ENCODE data around the gene TMEM106A. TPM values are rescaled to one million over a fixed set of nuclear protein-coding genes. Genes with fewer than 3 reads are reported as not detected.
A peak's percentile ranks its signal among the peaks of the same experiment; 100 is the strongest.
"Not testable (repeated sequence)": the region's sequence is repeated elsewhere in the genome, so short reads cannot be mapped to it uniquely, and the experiment has no call there.

The TMEM106A gene, protein sequence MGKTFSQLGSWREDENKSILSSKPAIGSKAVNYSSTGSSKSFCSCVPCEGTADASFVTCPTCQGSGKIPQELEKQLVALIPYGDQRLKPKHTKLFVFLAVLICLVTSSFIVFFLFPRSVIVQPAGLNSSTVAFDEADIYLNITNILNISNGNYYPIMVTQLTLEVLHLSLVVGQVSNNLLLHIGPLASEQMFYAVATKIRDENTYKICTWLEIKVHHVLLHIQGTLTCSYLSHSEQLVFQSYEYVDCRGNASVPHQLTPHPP
- total RNA-seq (2014; rRNA removed; shearing (Covaris generic); ENCODE audit: low replicate concordance): 9.0 and 14.5 TPM in 2 replicates

DNA sequence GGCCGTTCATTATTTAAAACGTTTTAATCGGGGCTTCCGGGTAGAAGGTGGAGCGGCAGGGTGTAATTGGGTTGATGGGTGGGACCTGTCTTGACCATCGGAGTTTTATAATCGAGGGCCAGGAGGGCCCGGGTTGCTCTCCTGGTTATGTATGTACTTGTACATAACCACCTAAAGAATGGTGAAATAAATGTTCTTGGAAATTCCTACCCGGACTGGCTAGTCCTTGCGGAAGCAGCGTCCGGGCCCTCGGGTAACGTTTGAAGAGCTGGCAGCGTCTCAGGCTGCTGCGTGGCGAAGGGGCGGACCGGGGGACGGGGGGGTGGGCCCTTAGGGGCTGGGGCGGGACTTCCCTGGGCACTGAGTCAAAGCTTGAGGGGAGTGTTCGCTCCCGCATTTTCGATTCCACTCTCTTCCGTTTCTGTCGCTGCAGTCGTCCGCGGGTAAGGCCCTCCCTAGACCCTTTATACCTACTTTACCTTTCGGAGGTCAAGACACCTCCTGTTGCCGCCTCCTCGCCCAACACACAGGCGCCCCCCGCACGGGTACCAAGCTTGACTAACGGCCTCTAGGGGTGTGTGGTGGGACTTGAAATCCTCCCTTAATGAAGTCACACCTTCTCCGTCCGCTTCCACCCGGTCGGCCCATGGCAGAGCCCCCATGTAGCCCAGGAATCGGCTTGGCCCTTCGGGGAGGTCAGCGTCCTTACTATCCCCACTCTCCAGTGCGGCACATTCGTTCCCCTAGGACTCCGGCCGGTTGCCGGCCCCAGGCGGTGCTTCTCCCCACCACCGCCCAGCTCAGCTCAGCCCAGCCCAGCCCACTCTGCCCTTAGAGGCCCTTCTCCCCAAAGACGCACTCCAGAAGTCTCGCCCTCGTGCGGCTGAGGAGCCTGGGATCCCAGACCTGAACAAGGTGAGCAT lies at the start of gene TMEM106A:
TMEM106A (plus strand) TSS at position 396 of the 923 bp plus-strand sequence. CDS start 1,167 bp downstream, outside the sequence.
- Histone ChIP-seq H3K4me3 (ENCODE audit: low read length) (peak within 1 kb of the TSS; percentile 81), H3K27ac (ENCODE audit: low read length) (peak within 1 kb of the TSS; percentile 70), H2AFZ (ENCODE audit: low read length) (peak within 1 kb of the TSS; percentile 80), H4K20me1 (ENCODE audit: insufficient read depth, low read depth, low read length) (no peaks in the 10 kb centered on the region), H3K4me2 (ENCODE audit: low read depth, low read length, poor library complexity, severe bottlenecking) (peak within 1 kb of the TSS; percentile 96), H3K4me1 (ENCODE audit: low read length) (peaks cover 28% of the 10 kb centered on the region), H3K9ac (ENCODE audit: low read length) (peak within 1 kb of the TSS; percentile 83), H3K27me3 (ENCODE audit: low read length) (no peaks in the 10 kb centered on the region), H3K9me2 (replicated peaks; ENCODE audit: insufficient read depth, low read length) (no peaks in the 10 kb centered on the region), H3K79me2 (ENCODE audit: low read length) (peaks cover 8% of the 10 kb centered on the region), H3K36me3 (ENCODE audit: insufficient read depth, low read length) (0 out of 2 replicates have a peak, but pooled peaks cover 4% of the 10 kb centered on the region), H3K9me3 (ENCODE audit: low read length) (no peaks in the 10 kb centered on the region)
- peak; percentile 91 for DNase-seq

DNA sequence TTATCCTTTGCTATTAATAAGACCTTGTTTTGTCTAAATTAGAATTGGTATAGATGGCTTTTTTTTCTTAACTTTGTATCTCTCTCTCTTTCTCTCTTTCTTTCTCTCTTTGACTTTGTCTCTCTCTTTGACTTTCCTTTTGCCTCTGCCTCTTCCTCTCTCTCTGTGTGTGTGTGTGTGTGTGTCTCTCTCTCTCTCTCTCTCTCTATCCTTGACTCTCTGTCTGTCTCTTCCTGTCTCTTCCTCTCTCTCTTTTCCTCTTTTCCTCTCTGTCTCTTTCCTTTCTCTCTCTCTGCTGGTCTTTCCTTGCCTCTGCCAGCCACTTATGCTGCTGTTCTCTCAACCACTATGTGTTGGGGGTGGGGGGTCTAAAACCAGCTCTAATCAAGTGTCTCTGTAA lies 45.7 kb upstream of the TMEM106A start:
- H3K4me2 ChIP-seq (ENCODE audit: low read depth, low read length, poor library complexity, severe bottlenecking); H3K27ac ChIP-seq (ENCODE audit: low read length); H3K9me2 ChIP-seq (replicated peaks; ENCODE audit: insufficient read depth, low read length); H4K20me1 ChIP-seq (ENCODE audit: insufficient read depth, low read depth, low read length); H3K4me3 ChIP-seq (ENCODE audit: low read length); DNase-seq; H3K9me3 ChIP-seq (ENCODE audit: low read length); H3K36me3 ChIP-seq (ENCODE audit: insufficient read depth, low read length); H3K27me3 ChIP-seq (ENCODE audit: low read length); H3K9ac ChIP-seq (ENCODE audit: low read length); H2AFZ ChIP-seq (ENCODE audit: low read length): not testable (repeated sequence)
- peaks cover 11% of the 10 kb centered on the region for H3K4me1 ChIP-seq (ENCODE audit: low read length)
- H3K79me2 ChIP-seq (ENCODE audit: low read length): peaks cover 40% of the 10 kb centered on the region

DNA sequence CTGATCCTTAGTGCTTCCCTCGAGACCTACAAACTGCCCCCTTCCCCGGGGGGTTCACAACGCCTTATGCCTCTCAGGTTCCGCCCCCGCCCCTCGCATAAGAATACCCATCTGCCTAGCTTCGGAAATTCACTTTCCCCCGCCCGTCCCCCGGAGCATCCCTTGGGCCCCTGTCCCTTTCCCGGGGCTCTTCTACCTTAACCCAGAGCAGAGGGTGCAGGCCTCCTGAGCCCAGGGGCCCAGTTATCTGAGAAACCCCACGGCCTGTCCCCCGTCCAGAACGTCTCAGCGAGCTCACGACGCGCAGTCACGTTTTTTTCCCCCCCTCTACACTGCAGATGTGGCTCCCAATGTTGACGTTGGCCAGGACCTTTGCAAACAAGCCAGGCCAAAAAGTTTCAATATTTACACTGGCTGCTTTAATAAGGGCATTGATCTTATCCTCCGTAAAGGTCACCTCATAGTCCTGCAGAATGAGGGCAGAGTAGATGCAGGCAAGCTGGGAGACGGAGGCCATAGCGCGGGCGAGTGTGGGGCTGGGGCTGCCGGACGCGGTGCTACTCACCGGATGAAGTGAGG lies 42.0 kb upstream of the TMEM106A start:
- Histone ChIP-seq H3K27ac (ENCODE audit: low read length) (peak overlapping the region; percentile 68), H3K4me1 (ENCODE audit: low read length) (peaks cover 20% of the 10 kb centered on the region), H3K9ac (ENCODE audit: low read length) (peak overlapping the region; percentile 87), H3K36me3 (ENCODE audit: insufficient read depth, low read length) (no peaks in the 10 kb centered on the region), H4K20me1 (ENCODE audit: insufficient read depth, low read depth, low read length) (no peaks in the 10 kb centered on the region), H2AFZ (ENCODE audit: low read length) (peak overlapping the region; percentile 85), H3K4me2 (ENCODE audit: low read depth, low read length, poor library complexity, severe bottlenecking) (peak overlapping the region; percentile 99), H3K9me2 (replicated peaks; ENCODE audit: insufficient read depth, low read length) (no peaks in the 10 kb centered on the region), H3K9me3 (ENCODE audit: low read length) (no peaks in the 10 kb centered on the region), H3K27me3 (ENCODE audit: low read length) (no peaks in the 10 kb centered on the region), H3K4me3 (ENCODE audit: low read length) (peak overlapping the region; percentile 96), H3K79me2 (ENCODE audit: low read length) (peaks cover 69% of the 10 kb centered on the region)
- peak; percentile 84 for DNase-seq

DNA sequence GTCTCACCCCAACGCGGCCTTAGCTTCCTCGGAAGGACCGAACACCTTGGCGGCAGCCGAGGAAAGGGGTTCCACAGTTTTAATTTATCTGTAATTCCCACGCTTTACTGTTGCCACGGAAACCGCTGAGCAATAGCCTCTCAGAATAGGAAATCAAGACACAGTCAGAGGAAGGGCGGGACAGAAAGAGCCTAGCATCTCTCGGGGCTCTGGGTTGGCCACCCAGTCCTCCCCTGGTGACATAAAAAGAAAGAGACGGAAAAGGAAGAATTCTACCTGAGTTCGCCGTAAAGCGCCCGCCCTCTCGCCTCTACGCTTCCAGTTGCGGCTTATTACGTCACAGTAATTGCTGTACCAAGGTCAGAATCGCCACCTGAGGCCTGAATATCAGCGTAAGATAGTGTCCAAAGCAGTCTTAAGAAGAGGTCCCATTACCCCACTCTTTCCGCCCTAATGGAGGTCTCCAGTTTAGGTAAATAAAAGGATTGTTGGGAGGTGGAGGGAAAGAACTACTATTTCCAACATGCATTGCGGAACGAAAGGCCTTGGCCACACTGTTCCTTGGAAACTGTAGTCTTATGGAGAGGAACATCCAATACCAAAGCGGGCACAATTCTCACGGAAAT lies 41.4 kb upstream of the TMEM106A start:
- DNase-seq: peak; percentile 98
- Histone ChIP-seq H3K27me3 (ENCODE audit: low read length) (no peaks in the 10 kb centered on the region), H2AFZ (ENCODE audit: low read length) (peak overlapping the region; percentile 85), H4K20me1 (ENCODE audit: insufficient read depth, low read depth, low read length) (no peaks in the 10 kb centered on the region), H3K9ac (ENCODE audit: low read length) (peak overlapping the region; percentile 91), H3K9me3 (ENCODE audit: low read length) (no peaks in the 10 kb centered on the region), H3K4me2 (ENCODE audit: low read depth, low read length, poor library complexity, severe bottlenecking) (peak overlapping the region; percentile 99), H3K36me3 (ENCODE audit: insufficient read depth, low read length) (no peaks in the 10 kb centered on the region), H3K9me2 (replicated peaks; ENCODE audit: insufficient read depth, low read length) (no peaks in the 10 kb centered on the region), H3K4me3 (ENCODE audit: low read length) (peak overlapping the region; percentile 96), H3K4me1 (ENCODE audit: low read length) (peaks cover 20% of the 10 kb centered on the region), H3K79me2 (ENCODE audit: low read length) (peaks cover 69% of the 10 kb centered on the region), H3K27ac (ENCODE audit: low read length) (peak overlapping the region; percentile 93)

DNA sequence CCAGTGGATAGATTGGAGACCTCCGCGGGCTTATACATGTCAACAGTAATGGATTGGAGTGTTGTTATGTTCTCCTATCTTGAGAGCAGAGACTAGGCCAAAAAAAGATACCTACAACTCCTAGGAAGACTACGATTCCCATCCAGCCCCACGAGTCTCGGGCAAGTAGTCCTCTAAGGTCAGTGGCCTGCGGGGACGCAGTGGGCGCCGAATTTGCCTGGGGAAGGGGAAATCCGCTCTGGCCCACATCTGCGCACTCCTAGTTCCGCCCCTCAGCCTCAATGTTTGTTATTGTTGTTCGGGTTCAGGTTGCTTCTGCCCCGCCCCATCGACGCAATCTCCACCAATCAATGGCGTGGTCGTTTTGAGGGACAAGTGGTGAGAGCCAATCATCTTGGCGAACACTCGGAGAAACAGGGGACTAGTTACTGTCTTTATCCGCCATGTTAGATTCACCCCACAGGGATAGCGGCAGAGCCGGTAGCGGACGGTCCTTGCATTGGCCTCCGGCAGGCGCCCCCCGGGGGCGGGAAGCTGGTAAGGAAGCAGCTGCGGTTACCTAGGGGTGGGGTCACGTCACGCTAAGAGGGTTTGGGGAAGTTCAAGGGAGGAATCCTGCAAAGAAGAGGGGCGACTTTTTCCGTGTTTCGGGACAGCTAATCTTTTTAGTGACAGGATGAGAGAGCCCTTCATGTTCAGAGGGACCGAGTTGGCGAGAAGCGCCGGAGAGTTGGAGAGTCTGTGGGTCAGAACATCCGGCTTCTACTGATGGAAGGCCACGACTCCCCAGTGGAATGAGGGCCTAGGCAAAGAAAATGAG lies 40.7 kb upstream of the TMEM106A start, which contains the start of gene NBR1:
NBR1 (plus strand) TSS at position 449 of the 820 bp plus-strand sequence. CDS start 4,586 bp downstream, outside the sequence.
- H3K27me3 ChIP-seq (ENCODE audit: low read length): no peaks in the 10 kb centered on the region
- H3K36me3 ChIP-seq (ENCODE audit: insufficient read depth, low read length): peaks cover 5% of the 10 kb centered on the region; the same call in 1 of the 2 replicates
- DNase-seq: peak; percentile 99
- peak within 1 kb of the TSS; percentile 85; the same call in 1 of the 2 replicates for H2AFZ ChIP-seq (ENCODE audit: low read length)
- H3K9me3 ChIP-seq (ENCODE audit: low read length): no peaks in the 10 kb centered on the region
- H3K4me1 ChIP-seq (ENCODE audit: low read length): peaks cover 20% of the 10 kb centered on the region
- no peaks in the 10 kb centered on the region for H3K9me2 ChIP-seq (replicated peaks; ENCODE audit: insufficient read depth, low read length)
- H4K20me1 ChIP-seq (ENCODE audit: insufficient read depth, low read depth, low read length): no peaks in the 10 kb centered on the region
- peak within 1 kb of the TSS; percentile 99 for H3K4me2 ChIP-seq (ENCODE audit: low read depth, low read length, poor library complexity, severe bottlenecking)
- peak within 1 kb of the TSS; percentile 93 for H3K27ac ChIP-seq (ENCODE audit: low read length)
- peaks cover 72% of the 10 kb centered on the region for H3K79me2 ChIP-seq (ENCODE audit: low read length)
- H3K9ac ChIP-seq (ENCODE audit: low read length): peak within 1 kb of the TSS; percentile 91
- peak within 1 kb of the TSS; percentile 96 for H3K4me3 ChIP-seq (ENCODE audit: low read length)

DNA sequence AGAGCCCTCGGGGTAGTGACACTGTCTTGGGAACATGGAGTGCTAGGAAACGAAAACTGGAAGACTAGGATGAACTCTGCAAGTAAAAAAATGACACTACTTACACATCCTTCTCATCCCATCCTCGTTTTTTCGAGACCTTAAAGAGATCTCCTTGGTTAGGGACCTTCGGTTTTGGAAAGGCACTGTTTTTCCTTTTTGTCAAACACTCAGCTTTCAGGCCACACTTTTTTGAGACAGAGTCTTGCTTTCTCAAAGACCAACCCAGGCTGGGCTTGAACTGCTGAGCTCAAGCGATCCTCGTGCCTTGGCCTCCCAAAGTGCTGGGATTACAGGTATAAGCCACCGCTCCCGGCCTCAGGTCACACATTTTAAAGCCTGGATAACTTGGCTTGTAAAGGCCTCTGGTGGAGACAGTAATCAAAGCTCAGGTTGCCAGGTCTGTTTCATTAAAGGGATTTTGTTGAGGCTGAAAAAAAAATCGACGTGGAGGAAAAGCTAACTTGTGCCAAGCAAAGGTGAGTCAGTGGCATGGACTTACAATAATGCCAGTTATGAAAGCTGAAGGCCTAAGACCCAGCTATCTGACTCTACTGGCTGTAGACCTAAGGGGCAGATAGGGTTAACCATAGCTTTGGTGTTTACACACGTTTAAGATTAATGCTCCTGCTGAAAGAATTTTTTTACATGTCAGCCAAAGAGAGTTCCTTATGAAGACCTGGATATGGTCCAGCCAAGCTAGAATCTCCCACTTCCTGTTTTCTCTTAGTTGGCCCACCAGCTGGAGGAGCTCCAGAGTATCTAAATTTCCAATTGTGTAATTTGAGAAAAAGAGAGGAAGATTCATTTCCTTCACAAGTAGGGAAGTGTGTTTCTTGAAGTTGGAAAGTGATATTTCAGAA lies 39.8 kb upstream of the TMEM106A start:
- Histone ChIP-seq H3K79me2 (ENCODE audit: low read length) (peaks cover 63% of the 10 kb centered on the region), H3K36me3 (ENCODE audit: insufficient read depth, low read length) (peaks cover 13% of the 10 kb centered on the region; the same call in 1 of the 2 replicates), H3K4me2 (ENCODE audit: low read depth, low read length, poor library complexity, severe bottlenecking) (peak overlapping the region; percentile 99), H3K9ac (ENCODE audit: low read length) (peak overlapping the region; percentile 91), H4K20me1 (ENCODE audit: insufficient read depth, low read depth, low read length) (no peaks in the 10 kb centered on the region), H3K4me3 (ENCODE audit: low read length) (peak overlapping the region; percentile 96), H3K9me2 (replicated peaks; ENCODE audit: insufficient read depth, low read length) (no peaks in the 10 kb centered on the region), H3K27ac (ENCODE audit: low read length) (peak overlapping the region; percentile 93), H3K9me3 (ENCODE audit: low read length) (no peaks in the 10 kb centered on the region), H3K4me1 (ENCODE audit: low read length) (peaks cover 20% of the 10 kb centered on the region), H3K27me3 (ENCODE audit: low read length) (no peaks in the 10 kb centered on the region), H2AFZ (ENCODE audit: low read length) (peak overlapping the region; percentile 63; the same call in 1 of the 2 replicates)
- peak; percentile 63 for DNase-seq

Data from Karpas-422 (cell line).